ENCODE results near the gene RPF1. TPM values are rescaled to one million over a fixed set of nuclear protein-coding genes. Genes with fewer than 3 reads are reported as not detected.
"Not testable (repeated sequence)": the region's sequence is repeated elsewhere in the genome, so short reads cannot be mapped to it uniquely, and the experiment has no call there.

RPF1 gene
- total and polyA plus RNA-seq, 2 experiments from 2014 or later: 48.3 to 65.4 TPM

DNA sequence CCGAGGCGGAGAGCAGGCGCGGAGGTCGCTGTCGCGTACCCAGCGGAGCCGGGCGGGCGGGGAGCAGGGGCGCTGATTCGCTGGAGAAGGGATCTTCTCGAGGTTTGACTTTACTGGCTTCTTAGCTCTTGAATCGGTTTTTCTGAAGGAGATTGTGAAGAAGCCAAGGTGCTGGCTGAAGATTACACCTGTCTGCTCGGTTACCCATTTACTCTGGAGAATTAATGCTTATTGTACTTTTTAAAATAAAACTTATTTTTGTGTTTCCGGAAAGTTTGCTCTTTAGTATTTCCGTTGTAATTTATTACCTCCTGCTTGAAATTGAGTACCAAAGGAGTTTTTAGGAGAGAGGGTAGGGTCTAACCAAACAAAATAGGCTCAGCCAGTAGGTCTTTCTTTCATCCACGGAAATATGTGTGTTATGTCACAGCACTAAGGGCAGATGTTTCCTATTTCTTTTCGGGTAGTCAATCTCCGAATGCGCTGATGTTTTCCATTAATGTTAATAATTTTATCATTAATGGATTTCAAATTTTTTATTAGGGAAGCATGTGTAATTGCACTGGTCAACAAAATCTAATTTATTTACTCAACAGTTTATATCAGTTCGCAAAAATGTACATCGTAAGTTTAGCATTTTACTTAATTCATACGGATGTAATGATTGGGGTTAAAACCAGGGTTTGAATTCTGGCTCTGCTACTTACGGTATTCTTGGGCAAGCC, 27.8 kb downstream of the RPF1 start:
- Histone ChIP-seq H3K27me3 (no peaks in the 10 kb centered on the region), H3K27ac (peak overlapping the region; percentile 92), H3K9me3 (ENCODE audit: low read depth) (no peaks in the 10 kb centered on the region), H3K36me3 (no peaks in the 10 kb centered on the region), H3K4me3 (peak overlapping the region; percentile 63), H3K4me1 (ENCODE audit: low read depth) (peaks cover 15% of the 10 kb centered on the region)
- TF ChIP-seq, protein P1, sequence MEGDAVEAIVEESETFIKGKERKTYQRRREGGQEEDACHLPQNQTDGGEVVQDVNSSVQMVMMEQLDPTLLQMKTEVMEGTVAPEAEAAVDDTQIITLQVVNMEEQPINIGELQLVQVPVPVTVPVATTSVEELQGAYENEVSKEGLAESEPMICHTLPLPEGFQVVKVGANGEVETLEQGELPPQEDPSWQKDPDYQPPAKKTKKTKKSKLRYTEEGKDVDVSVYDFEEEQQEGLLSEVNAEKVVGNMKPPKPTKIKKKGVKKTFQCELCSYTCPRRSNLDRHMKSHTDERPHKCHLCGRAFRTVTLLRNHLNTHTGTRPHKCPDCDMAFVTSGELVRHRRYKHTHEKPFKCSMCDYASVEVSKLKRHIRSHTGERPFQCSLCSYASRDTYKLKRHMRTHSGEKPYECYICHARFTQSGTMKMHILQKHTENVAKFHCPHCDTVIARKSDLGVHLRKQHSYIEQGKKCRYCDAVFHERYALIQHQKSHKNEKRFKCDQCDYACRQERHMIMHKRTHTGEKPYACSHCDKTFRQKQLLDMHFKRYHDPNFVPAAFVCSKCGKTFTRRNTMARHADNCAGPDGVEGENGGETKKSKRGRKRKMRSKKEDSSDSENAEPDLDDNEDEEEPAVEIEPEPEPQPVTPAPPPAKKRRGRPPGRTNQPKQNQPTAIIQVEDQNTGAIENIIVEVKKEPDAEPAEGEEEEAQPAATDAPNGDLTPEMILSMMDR (IDR thresholded peaks at IDR 0.05; ENCODE audit: low read depth, low read length): no peak
- DNase-seq (ENCODE audit: low read depth in 1 of 2, low spot score in 1 of 2): no peak

DNA sequence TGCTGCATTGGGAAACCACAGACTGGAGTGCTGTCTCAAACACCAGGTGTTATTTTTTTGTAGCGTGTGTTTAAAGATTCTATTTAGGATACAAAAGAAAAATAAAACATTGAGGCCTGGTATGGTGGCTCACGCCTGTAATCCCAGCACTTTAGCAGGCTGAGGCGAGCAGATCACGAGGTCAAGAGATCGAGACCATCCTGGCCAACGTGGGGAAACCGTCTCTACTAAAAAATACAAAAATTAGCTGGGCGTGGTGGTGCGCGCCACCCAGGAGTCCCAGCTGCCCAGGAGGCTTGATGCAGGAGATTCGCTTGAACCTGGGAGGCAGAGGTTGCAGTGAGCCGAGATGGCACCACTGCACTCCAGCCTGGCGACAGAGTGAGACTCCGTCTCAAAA, 28.8 kb downstream of the RPF1 start:
- H3K9me3 ChIP-seq (ENCODE audit: low read depth); DNase-seq (ENCODE audit: low read depth in 1 of 2, low spot score in 1 of 2); H3K27ac ChIP-seq; H3K36me3 ChIP-seq; H3K27me3 ChIP-seq: not testable (repeated sequence)
- Histone ChIP-seq H3K4me1 (ENCODE audit: low read depth) (peaks cover 12% of the 10 kb centered on the region), H3K4me3 (peak overlapping the region; percentile 63)

DNA sequence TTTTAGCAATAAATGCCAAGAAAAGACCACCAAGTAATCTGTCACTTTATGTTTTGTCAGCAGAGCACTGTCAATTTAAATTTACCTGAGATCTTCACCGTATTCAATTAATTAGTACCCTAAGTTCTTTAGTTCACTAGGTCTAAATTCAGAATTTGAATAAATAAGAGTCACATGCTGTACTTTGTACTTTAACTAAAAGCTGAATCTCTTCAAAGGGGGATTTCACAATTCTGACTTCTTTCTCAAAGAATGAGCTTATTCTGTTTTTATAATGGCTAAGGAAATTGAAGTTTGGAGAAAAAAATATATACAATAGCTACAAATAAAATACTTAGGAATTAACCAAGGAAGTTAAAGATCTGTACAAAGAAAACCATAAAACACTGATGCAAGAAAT, 29.4 kb downstream of the RPF1 start:
- DNase-seq (ENCODE audit: low read depth in 1 of 2, low spot score in 1 of 2): no peak
- H3K4me3 ChIP-seq: no peak overlapping the region
- TF ChIP-seq, protein P1 (IDR thresholded peaks at IDR 0.05; ENCODE audit: low read depth, low read length): no peak
- no peaks in the 10 kb centered on the region for H3K27me3 ChIP-seq
- H3K36me3 ChIP-seq: no peaks in the 10 kb centered on the region
- H3K27ac ChIP-seq: no peak overlapping the region
- H3K9me3 ChIP-seq (ENCODE audit: low read depth): no peaks in the 10 kb centered on the region
- H3K4me1 ChIP-seq (ENCODE audit: low read depth): peaks cover 5% of the 10 kb centered on the region

DNA sequence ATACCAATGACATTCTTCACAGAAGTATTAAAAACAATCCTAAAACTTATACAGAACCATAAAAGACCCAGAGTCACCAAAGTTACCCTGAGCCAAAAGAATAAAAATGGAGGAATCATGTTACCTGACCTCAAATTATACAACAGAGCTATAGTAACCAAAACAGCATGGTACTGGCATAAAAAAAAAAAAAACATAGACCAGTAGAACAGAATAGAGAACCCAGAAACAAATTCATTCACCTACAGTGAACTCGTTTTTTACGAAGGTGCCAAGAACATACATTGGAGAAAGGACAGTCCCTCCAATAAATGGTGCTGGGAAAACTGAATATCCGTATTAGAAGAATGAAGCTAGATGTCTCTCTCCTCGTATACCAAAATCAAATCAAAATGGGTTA, 30.0 kb downstream of the RPF1 start:
- H3K27me3 ChIP-seq: no peaks in the 10 kb centered on the region
- TF ChIP-seq, protein P1 (IDR thresholded peaks at IDR 0.05; ENCODE audit: low read depth, low read length): no peak
- DNase-seq (ENCODE audit: low read depth in 1 of 2, low spot score in 1 of 2): no peak
- H3K36me3 ChIP-seq: no peaks in the 10 kb centered on the region
- H3K27ac ChIP-seq: no peak overlapping the region
- H3K9me3 ChIP-seq (ENCODE audit: low read depth): no peaks in the 10 kb centered on the region
- no peak overlapping the region for H3K4me3 ChIP-seq
- H3K4me1 ChIP-seq (ENCODE audit: low read depth): peaks cover 3% of the 10 kb centered on the region

DNA sequence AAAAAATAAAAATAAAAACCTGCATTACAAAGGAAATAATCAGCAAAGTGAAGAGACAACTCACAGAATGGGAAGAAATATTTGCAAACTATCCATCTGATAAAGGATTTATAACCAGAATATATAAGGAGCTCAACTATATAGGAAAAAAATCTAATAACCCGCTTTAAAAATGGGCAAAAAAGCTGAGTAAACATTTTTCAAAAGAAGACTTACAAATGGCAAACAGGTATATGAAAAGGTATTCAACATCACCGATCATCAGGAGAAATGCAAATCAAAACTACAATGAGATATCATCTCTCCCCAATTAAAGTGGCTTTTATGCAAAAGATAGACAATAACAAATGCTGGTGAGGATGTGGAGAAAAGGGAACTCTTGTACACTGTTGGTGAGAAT, 31.1 kb downstream of the RPF1 start:
- no peak overlapping the region for H3K4me3 ChIP-seq
- no peaks in the 10 kb centered on the region for H3K27me3 ChIP-seq
- DNase-seq (ENCODE audit: low read depth in 1 of 2, low spot score in 1 of 2): no peak
- H3K9me3 ChIP-seq (ENCODE audit: low read depth): no peaks in the 10 kb centered on the region
- H3K27ac ChIP-seq: no peak overlapping the region
- H3K36me3 ChIP-seq: no peaks in the 10 kb centered on the region
- TF ChIP-seq, protein P1 (IDR thresholded peaks at IDR 0.05; ENCODE audit: low read depth, low read length): no peak
- no peaks in the 10 kb centered on the region for H3K4me1 ChIP-seq (ENCODE audit: low read depth)

DNA sequence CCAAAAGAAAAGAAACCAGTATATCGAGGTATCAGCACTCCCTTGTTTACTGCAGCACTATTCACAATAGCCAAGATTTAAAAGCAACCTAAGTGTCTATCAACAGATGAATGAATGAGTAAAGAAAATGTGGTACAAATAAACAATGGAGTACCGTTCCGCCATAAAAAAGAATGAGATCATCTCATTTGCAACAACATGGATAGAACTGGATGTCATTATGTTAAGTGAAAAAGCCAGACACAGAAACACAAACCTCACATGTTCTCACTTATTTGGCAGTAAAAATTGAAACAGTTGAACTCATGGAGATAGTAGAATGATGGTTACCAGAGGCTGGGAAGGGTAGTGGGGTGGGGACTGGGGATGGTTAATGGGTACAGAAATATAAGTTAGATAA, 31.6 kb downstream of the RPF1 start:
- Histone ChIP-seq H3K36me3 (no peaks in the 10 kb centered on the region), H3K4me1 (ENCODE audit: low read depth) (no peaks in the 10 kb centered on the region), H3K27me3 (no peaks in the 10 kb centered on the region), H3K4me3 (no peak overlapping the region), H3K27ac (no peak overlapping the region), H3K9me3 (ENCODE audit: low read depth) (no peaks in the 10 kb centered on the region)
- DNase-seq (ENCODE audit: low read depth in 1 of 2, low spot score in 1 of 2): no peak
- TF ChIP-seq, protein P1 (IDR thresholded peaks at IDR 0.05; ENCODE audit: low read depth, low read length): no peak

All from cardiac muscle cell (in vitro differentiated cells and primary cell).